Testis (tissue), 3 donors: ENCODE data around the gene ECM1. TPM values are rescaled to one million over a fixed set of nuclear protein-coding genes. Genes with fewer than 3 reads are reported as not detected.
A peak's percentile ranks its signal among the peaks of the same experiment; 100 is the strongest.

Experiments used
- DNase-seq: peaks from one replicate; pipeline ENCODE4 v3.0.0-alpha.2; 2019
- H3K27ac ChIP-seq, 2 donors: fragments of 200-600 bp; sonication (generic); one replicate each; pipeline ENCODE4 v1.5.1; 2019
- H3K27me3 ChIP-seq: fragments of 200-600 bp; sonication (generic); one replicate; pipeline ENCODE4 v1.5.1; 2019
- H3K36me3 ChIP-seq: fragments of 200-600 bp; sonication (generic); one replicate; pipeline ENCODE4 v1.5.1; 2017; ENCODE audit warnings: low read depth; ENCODE audit errors: missing control alignments
- H3K4me1 ChIP-seq: fragments of 200-600 bp; sonication (generic); one replicate; pipeline ENCODE4 v1.5.1; 2019
- H3K4me3 ChIP-seq, 2 donors: fragments of 200-600 bp; sonication (generic); one replicate each; pipeline ENCODE4 v1.5.1; 2017 to 2019
- H3K9me3 ChIP-seq: fragments of 200-600 bp; sonication (generic); one replicate; pipeline ENCODE4 v1.5.1; 2017
- CTCF ChIP-seq, 3 experiments: fragments of 450-650 bp in 2 of 3; fragments of 200-600 bp in 1 of 3; sonication (generic) in 1 of 3; IDR thresholded peaks; one replicate each; pipeline ENCODE4 v1.5.1; 2016 to 2019; ENCODE audit warnings: antibody characterized with exemption in 3 of 3, mild to moderate bottlenecking in 2 of 3, moderate library complexity in 1 of 3
- POLR2A ChIP-seq: fragments of 450-650 bp; IDR thresholded peaks from one replicate; pipeline ENCODE4 v1.6.1; 2017; ENCODE audit warnings: antibody characterized with exemption, mild to moderate bottlenecking, moderate library complexity
- WGBS, 2 donors: methylation state at CpG; one replicate each; pipeline ENCODE4 v1.1.5; 2018; 5-methylcytosine and 5-hydroxymethylcytosine counted together
- intact Hi-C: fragments of 100-400 bp; cut with DNase I; formaldehyde crosslinking; loops from one replicate; pipeline ENCODE4 v1.15.1; 2023; ENCODE audit warnings: low total_unique reads
- polyA plus RNA-seq: library from polyadenylated mRNA; stranded (reverse); fragments of 350-450 nt; fragmentation: Illumina TruSeq; extraction: RNeasy Lipid Tissue Mini Kit (QIAGEN cat#74804); gene quantifications from one replicate; pipeline ENCODE4 v1.2.3, GENCODE V29; 2014; ENCODE audit warnings: low read depth, low replicate concordance; ENCODE audit not compliant: insufficient read depth
- total RNA-seq, 2 donors: library from RNA; depleted of rRNA; stranded (reverse); fragments of >200 nt; gene quantifications; one replicate each; pipeline ENCODE4 v1.2.3, GENCODE V29; 2016

Gene ECM1
- total and polyA plus RNA-seq, 3 donors from 2014 or later: 4.6 to 16.9 (median 5.0) TPM

GRCh38 chr1:150555198-150555970 is 47.5 kb downstream of the ECM1 start:
- intact Hi-C loops: loop anchor here (10.0 kb wide), 1 partner anchor 91 kb away; no protein-coding TSS in a partner anchor

GRCh38 chr1:150555971-150556865 is 48.3 kb downstream of the ECM1 start:
- Histone ChIP-seq H3K9me3 (no peaks in the 10 kb centered on the region), H3K27me3 (no peaks in the 10 kb centered on the region), H3K4me1 (peaks cover 43% of the 10 kb centered on the region), H3K36me3 (no peaks in the 10 kb centered on the region), H3K4me3 (no peak overlapping the region), H3K27ac (no peak overlapping the region)
- no peak for DNase-seq
- intact Hi-C loops: loop anchor here (10.0 kb wide), 1 partner anchor 91 kb away; no protein-coding TSS in a partner anchor
- 75 to 78% methylated on average over 11 to 26 of the region's 26 CpGs for WGBS, 2 donors
- TF ChIP-seq CTCF (IDR thresholded peaks at IDR 0.05) (no peak), POLR2A (no peak)

More at GRCh38 chr1:150555198-150555970, 47.5 kb downstream of the ECM1 start:
- Histone ChIP-seq H3K4me3 (no peak overlapping the region), H3K36me3 (no peaks in the 10 kb centered on the region), H3K4me1 (peaks cover 46% of the 10 kb centered on the region), H3K9me3 (no peaks in the 10 kb centered on the region), H3K27me3 (no peaks in the 10 kb centered on the region), H3K27ac (no peak overlapping the region)
- WGBS, 2 donors: 86 to 90% methylated on average over 18 to 19 of the region's 19 CpGs
- no peak for DNase-seq
- TF ChIP-seq POLR2A: no peak

- H3K9me3 ChIP-seq: no peaks in the 10 kb centered on the region
- H3K4me1 ChIP-seq: peaks cover 35% of the 10 kb centered on the region
- intact Hi-C loops: loop anchor here (10.0 kb wide), 1 partner anchor 92 kb away; no protein-coding TSS in a partner anchor
- H3K36me3 ChIP-seq: no peaks in the 10 kb centered on the region
- WGBS, 2 donors: 91 to 94% methylated on average over 19 to 22 of the region's 26 CpGs
- TF ChIP-seq CTCF (IDR thresholded peaks at IDR 0.05) (no peak), POLR2A (no peak)
- H3K27me3 ChIP-seq: no peaks in the 10 kb centered on the region
- DNase-seq: no peak
- H3K27ac ChIP-seq: no peak overlapping the region
- no peak overlapping the region for H3K4me3 ChIP-seq
Measured at GRCh38 chr1:150557065-150557600, 49.2 kb downstream of the ECM1 start.

- peaks cover 35% of the 10 kb centered on the region for H3K4me1 ChIP-seq
- WGBS, 2 donors: 89 to 91% methylated on average over 12 to 15 of the region's 15 CpGs
- no peak overlapping the region for H3K4me3 ChIP-seq
- intact Hi-C loops: loop anchor here (10.0 kb wide), 1 partner anchor 93 kb away; no protein-coding TSS in a partner anchor
- no peak for DNase-seq
- H3K9me3 ChIP-seq: no peaks in the 10 kb centered on the region
- H3K36me3 ChIP-seq: no peaks in the 10 kb centered on the region
- H3K27ac ChIP-seq: no peak overlapping the region
- no peaks in the 10 kb centered on the region for H3K27me3 ChIP-seq
- TF ChIP-seq CTCF (IDR thresholded peaks at IDR 0.05) (no peak), POLR2A (no peak)
Measured at GRCh38 chr1:150557813-150558212, 49.9 kb downstream of the ECM1 start.

GRCh38 chr1:150558303-150558704 is 50.4 kb downstream of the ECM1 start:
- no peak for DNase-seq
- intact Hi-C loops: loop anchor here (10.0 kb wide), 1 partner anchor 94 kb away; no protein-coding TSS in a partner anchor
- Histone ChIP-seq H3K27ac (peak overlapping the region; percentile 36 to 97), H3K9me3 (no peaks in the 10 kb centered on the region), H3K4me3 (no peak overlapping the region), H3K27me3 (no peaks in the 10 kb centered on the region), H3K4me1 (peaks cover 35% of the 10 kb centered on the region), H3K36me3 (no peaks in the 10 kb centered on the region)
- TF ChIP-seq POLR2A (no peak), CTCF (IDR thresholded peaks at IDR 0.05) (no peak)
- WGBS, 2 donors: 57 to 77% methylated on average over 6 to 15 of the region's 15 CpGs
